Myocyte (in vitro differentiated cells): ENCODE data around the gene DLG2. TPM values are rescaled to one million over a fixed set of nuclear protein-coding genes. Genes with fewer than 3 reads are reported as not detected.
A peak's percentile ranks its signal among the peaks of the same experiment; 100 is the strongest.
"Not testable (repeated sequence)": the region's sequence is repeated elsewhere in the genome, so short reads cannot be mapped to it uniquely, and the experiment has no call there.

Experiments used
- DNase-seq: peaks from one replicate; pipeline ENCODE4 v3.0.0-alpha.2; 2012; ENCODE audit warnings: low read depth
- total RNA-seq: library from RNA; depleted of rRNA; stranded (reverse); fragments of >200 nt; gene quantifications from 2 replicates; pipeline ENCODE4 v1.2.3, GENCODE V29; 2014

Gene DLG2
- total RNA-seq, 1 donor from 2014 or later: 9.5 TPM

GRCh38 chr11:85472953-85473352, 154.2 kb downstream of the DLG2 start:
- no peak for DNase-seq

GRCh38 chr11:85464283-85464682, 162.9 kb downstream of the DLG2 start:
- no peak for DNase-seq

- no peak for DNase-seq
Observed at GRCh38 chr11:85459304-85459703, 167.8 kb downstream of the DLG2 start.

- no peak for DNase-seq
Observed at GRCh38 chr11:85444479-85444878, 182.7 kb downstream of the DLG2 start.

- no peak for DNase-seq
Observed at GRCh38 chr11:85440273-85440672, 186.9 kb downstream of the DLG2 start.

GRCh38 chr11:85438328-85438727, 188.8 kb downstream of the DLG2 start:
- DNase-seq: no peak

GRCh38 chr11:85431319-85431718, 195.8 kb downstream of the DLG2 start:
- no peak for DNase-seq

GRCh38 chr11:85423794-85424193, 203.3 kb downstream of the DLG2 start:
- no peak for DNase-seq

GRCh38 chr11:85423316-85423715, 203.8 kb downstream of the DLG2 start:
- DNase-seq: peak; percentile 71

- no peak for DNase-seq
Observed at GRCh38 chr11:85414175-85414574, 213.0 kb downstream of the DLG2 start.

- peak; percentile 68 for DNase-seq
Observed at GRCh38 chr11:85407648-85408047, 219.5 kb downstream of the DLG2 start.

- DNase-seq: no peak
Observed at GRCh38 chr11:85406841-85407240, 220.3 kb downstream of the DLG2 start.

GRCh38 chr11:85406316-85406715, 220.8 kb downstream of the DLG2 start:
- DNase-seq: peak; percentile 7

- DNase-seq: not testable (repeated sequence)
Observed at GRCh38 chr11:85395515-85396055, 231.6 kb downstream of the DLG2 start.

- no peak for DNase-seq
Observed at GRCh38 chr11:85394283-85394682, 232.9 kb downstream of the DLG2 start.

- DNase-seq: no peak
Observed at GRCh38 chr11:85391141-85391540, 236.0 kb downstream of the DLG2 start.

GRCh38 chr11:85385547-85385946, 241.6 kb downstream of the DLG2 start:
- peak; percentile 76 for DNase-seq

- no peak for DNase-seq
Observed at GRCh38 chr11:85385111-85385510, 242.0 kb downstream of the DLG2 start.

- DNase-seq: peak; percentile 12
Observed at GRCh38 chr11:85379066-85379465, 248.1 kb downstream of the DLG2 start.

GRCh38 chr11:85377901-85378300, 249.2 kb downstream of the DLG2 start:
- DNase-seq: no peak

- DNase-seq: no peak
Observed at GRCh38 chr11:85359859-85360258, 267.3 kb downstream of the DLG2 start.

- DNase-seq: no peak
Observed at GRCh38 chr11:85355921-85356320, 271.2 kb downstream of the DLG2 start.

GRCh38 chr11:85349539-85349938, 277.6 kb downstream of the DLG2 start:
- DNase-seq: not testable (repeated sequence)

- DNase-seq: no peak
Observed at GRCh38 chr11:85348945-85349344, 278.2 kb downstream of the DLG2 start.
